HG03196 (cell line): ENCODE results near the gene RHOF.
A peak's percentile ranks its signal among the peaks of the same experiment; 100 is the strongest.

ENCODE experiments used
- ATAC-seq: cut with Tn5 transposase; IDR thresholded peaks from one replicate; pipeline ENCODE4 v1.9.1; 2021; ENCODE audit not compliant: unreplicated experiment

The RHOF gene

GRCh38 chr12:121805171-121806008 is 11.9 kb upstream of the RHOF start:
- ATAC-seq, result no peak

DNA sequence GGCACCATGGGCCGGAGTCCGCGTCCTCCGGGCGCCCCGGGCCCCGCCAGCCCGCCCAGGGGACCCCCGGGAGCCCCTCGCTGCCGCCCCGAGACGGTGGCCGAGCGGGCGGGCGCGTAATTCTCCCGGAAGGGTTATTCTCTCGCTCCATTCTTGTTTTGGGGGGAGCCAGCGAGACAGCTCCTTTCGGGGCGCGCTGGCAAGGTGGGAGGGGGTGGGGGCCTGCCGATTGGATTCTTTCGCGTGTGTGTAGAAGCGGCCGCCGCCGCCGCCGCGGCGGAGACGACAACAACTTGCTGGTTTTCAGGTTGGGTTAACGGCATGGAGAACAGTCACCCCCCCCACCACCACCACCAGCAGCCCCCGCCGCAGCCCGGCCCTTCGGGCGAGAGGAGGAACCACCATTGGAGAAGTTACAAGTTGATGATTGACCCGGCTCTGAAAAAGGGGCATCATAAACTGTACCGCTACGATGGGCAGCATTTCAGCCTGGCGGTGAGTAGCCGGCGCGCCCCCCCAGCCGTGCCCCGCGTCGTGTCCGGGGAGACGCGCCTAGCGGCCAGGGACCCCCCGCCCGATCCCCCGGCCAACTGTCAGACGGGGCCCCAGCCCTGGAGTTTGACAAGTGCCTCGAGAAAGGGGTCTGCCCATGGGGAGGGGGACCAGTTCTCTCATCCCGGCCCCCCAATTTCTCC is 11.1 kb upstream of the RHOF start:
- ATAC-seq, result no peak

- ATAC-seq, result no peak
Measured at GRCh38 chr12:121803861-121804416, 10.5 kb upstream of the RHOF start, which contains the start of gene SETD1B. Gene SETD1B (plus strand): TSS chr12:121804009. CDS start chr12:121804738, 729 bp downstream.

DNA sequence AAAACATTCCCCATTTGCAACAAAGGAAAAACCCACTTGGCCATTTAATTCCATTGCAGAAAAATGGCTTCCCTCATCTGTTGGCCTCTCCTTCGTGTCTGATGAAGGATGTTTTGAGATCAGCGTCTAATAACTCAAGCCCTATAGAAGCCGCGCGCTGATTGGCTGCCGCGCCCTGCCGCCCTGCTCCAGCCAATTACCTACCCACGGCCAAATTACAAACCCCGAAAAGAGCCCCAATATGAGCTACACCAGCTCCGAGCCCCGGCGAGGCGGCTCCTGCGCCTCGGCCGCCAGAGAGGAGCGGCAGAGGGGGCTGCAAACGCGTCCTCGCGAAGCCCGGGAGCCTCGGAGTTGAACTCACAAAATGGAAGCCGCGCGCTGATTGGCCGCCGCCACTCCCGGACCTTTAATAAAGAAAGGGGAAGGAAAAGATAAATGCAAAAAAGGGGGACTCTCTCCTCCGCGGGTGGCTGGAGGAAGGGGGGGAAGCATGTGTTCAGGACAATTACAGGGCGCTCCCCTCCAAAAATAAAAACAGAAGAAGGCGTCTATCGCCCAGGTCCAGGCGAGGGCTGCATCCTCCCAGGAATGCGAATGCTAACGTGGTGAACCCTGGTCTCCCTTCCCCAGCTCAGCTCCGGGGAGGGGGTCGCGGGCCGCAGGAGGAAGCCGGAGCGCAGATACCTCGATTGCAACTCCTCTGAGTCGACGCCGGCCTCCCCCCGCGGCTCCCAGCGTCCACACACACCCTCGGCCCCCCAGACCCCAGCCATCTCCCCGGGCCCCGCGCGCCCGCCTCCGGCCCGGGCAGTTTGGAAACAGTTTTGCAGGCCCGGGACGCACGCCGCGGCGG is 9.6 kb upstream of the RHOF start:
- peak; percentile 41 for ATAC-seq

GRCh38 chr12:121802485-121802842 is 9.0 kb upstream of the RHOF start:
- ATAC-seq, result no peak

GRCh38 chr12:121801595-121802484 is 8.4 kb upstream of the RHOF start:
- no peak for ATAC-seq

DNA sequence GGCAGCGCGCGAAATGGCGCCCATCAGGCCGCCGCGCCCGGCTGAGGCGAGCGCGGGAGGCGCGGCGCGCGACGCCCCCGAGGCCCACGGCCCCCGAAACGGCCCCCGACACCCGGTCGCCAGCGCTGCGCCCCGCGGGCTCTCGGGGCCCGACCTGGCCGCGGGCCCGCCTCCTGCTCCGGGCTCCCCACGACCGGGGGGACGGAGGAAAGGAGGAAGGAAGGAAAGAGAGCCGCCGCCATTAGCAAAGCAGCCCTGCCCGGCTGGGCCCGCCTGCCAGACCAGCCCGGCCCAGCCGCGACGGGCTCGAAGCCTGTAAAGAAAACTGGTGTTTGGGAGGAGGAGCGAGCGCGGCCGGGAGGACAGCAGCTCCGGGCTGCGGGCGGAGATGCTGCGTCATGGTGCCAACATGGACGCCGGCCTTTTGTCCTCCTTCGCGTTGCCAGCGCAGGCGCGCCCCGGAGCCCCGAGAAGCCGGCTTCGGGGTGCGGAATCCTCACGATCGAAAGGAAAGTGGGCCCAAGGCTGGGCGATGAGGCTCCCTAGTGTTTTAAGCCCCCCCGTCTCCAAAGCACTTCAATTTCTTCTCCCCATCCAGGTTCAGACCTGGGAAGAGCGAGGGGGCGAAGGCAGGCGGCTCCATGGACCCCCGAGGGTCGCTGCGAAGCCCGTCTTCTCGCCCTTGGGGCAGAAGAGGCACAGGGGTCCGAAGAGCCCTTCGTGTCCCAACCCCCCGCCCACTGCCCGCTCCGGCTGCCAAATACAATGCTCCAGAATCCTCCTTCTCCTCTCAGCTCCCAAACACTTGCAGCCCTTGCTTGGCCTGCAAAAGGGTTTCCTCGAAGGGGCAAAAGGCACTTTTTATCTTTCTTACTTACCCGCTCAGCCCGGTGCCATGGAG is 7.5 kb upstream of the RHOF start:
- ATAC-seq, result no peak

GRCh38 chr12:121799842-121800693 is 6.6 kb upstream of the RHOF start:
- peak; percentile 17 for ATAC-seq

DNA sequence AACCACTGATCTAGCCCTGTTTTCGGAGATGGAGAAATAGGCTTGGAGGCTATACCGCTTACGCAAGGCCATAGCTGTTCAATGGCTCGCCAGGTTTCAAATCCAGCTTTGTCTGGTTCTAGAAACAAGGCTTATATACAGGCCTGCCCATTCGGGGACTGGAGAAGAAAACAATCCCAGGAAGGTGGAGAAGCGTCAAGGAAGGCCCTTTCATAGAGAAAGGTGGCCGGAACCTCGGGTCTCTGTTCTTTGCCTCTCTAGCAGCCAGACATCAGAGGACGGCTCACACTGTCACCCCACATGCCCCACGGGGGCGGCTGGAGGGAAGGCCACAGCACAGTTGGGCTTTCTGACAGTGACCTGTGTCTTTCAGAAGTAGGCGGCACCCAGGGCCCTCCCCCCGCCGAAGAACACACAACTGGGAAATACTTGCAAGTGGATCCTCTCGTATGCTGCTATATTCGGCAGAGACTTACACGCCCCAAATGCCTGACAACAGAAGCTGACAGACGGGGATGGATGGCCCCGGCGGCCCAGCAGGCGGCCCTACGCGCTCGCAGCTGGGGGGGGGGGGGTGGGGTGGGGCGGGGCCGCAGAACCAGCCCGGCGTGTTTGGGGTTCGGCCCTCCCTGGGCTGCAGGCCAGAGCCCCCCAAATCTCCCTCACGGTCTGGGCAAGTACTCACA is 5.8 kb upstream of the RHOF start:
- no peak for ATAC-seq

DNA sequence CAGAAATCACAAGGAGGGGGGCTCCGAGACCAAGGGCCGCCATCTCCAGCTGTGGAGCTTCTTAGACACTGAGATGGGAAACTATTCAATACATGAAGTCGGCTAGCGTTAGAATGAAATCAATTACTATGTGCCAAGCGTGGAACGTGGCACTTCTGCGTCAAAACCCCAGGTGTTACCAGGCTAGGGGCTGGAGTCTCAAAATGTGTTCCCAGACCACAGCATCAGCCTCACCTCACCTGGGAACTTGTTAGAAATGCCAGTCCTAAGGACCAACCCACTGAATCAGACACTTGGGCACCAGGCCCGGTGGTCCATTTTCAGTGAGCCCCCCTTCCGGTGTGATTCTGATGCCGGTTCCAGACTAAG is 5.3 kb upstream of the RHOF start:
- no peak for ATAC-seq

DNA sequence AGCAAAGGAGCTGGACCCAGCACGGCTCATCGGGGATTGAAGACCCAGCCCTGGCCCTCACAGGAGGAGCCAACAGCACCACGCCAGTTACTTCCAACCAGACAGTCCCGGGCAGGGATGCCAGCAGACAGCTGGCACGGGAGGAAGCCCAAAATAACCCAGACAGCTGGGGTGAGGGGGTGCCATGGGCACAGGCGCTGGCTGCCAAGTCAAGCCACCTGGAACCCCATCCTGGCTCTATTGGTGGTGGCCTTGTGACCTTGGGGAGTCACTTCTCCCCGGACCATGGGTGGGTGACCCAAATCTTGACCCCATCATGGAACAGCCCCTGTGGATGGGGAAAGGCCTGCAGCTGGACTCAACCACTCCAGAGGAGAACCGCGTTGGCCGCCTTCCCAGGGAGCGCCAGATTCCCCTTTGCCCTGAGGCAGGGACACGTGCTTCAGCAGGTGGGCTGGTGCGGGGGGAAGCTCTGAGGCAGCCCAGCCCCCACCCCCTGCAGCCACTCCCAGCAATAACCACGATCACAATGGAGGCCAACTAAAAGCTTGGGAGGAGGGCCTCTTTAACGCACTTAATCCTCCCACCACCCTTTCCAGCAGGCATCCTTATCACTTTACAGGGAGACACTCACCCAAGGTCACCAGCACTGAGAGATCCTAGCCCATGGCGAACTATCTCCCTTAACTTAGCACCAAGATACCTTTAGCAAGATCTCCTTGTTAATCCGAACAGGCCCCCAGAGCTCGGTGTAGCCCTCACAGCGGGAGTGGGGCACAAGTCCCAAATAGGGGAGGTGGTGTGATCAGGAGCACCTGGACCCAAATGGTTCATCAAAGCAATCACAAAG is 4.7 kb upstream of the RHOF start:
- no peak for ATAC-seq

GRCh38 chr12:121796855-121797751 is 3.6 kb upstream of the RHOF start:
- ATAC-seq, result no peak

- ATAC-seq, result no peak
Measured at GRCh38 chr12:121795034-121795968, 1.8 kb upstream of the RHOF start.

GRCh38 chr12:121794534-121795033 is 1.1 kb upstream of the RHOF start:
- no peak for ATAC-seq
